Gastrocnemius medialis (tissue), 4 donors: Measurements from ENCODE around the gene KRT80. TPM values are rescaled to one million over a fixed set of nuclear protein-coding genes. Genes with fewer than 3 reads are reported as not detected.

Experiments
- ATAC-seq, 2 donors: fragments of 150-250 bp; one replicate each; pipeline ENCODE4 v1.9.1; 2016
- DNase-seq, 2 donors: peaks; one replicate each; pipeline ENCODE4 v3.0.0-alpha.2; 2019
- H3K27ac ChIP-seq, 4 donors: fragments of 200-600 bp; sonication (generic); 1 replicate in 1 of 4; 2 replicates in 3 of 4; pipeline ENCODE4 v1.5.1; 2016 to 2018; ENCODE audit warnings: mild to moderate bottlenecking in 2 of 4, moderate library complexity in 1 of 4
- H3K27me3 ChIP-seq, 3 donors: fragments of 200-600 bp; sonication (generic) in 2 of 3; 1 replicate in 1 of 3; 2 replicates in 2 of 3; pipeline versions ENCODE4 v1.5.1 to v1.6.0; 2016 to 2019; ENCODE audit warnings: mild to moderate bottlenecking in 1 of 3, moderate library complexity in 1 of 3
- H3K36me3 ChIP-seq, 2 donors: fragments of 200-600 bp; sonication (generic) in 1 of 2; one replicate each; pipeline ENCODE4 v1.5.1; 2017 to 2018
- H3K4me1 ChIP-seq, 2 donors: fragments of 200-600 bp; sonication (generic) in 1 of 2; one replicate each; pipeline ENCODE4 v1.5.1; 2016 to 2017; ENCODE audit warnings: mild to moderate bottlenecking in 2 of 2
- H3K4me3 ChIP-seq, 4 donors: fragments of 200-600 bp; sonication (generic) in 3 of 4; 1 replicate in 1 of 4; 2 replicates in 3 of 4; pipeline ENCODE4 v1.5.1; 2016 to 2019; ENCODE audit warnings: mild to moderate bottlenecking in 2 of 4
- H3K9me3 ChIP-seq, 3 donors: fragments of 200-600 bp; sonication (generic) in 2 of 3; 1 replicate in 1 of 3; 2 replicates in 2 of 3; pipeline ENCODE4 v1.5.1; 2016 to 2019
- POLR2A ChIP-seq, 2 donors: fragments of 450-650 bp; IDR thresholded peaks; one replicate each; pipeline ENCODE4 v1.6.1; 2017; ENCODE audit warnings: antibody characterized with exemption in 2 of 2, mild to moderate bottlenecking in 2 of 2, moderate library complexity in 2 of 2
- in situ Hi-C, 4 donors: fragments of 200-750 bp; cut with MboI; loops; one replicate each; pipeline versions ENCODE4 v1.15.0 to v1.8.0; 2017; ENCODE audit warnings: low sequenced_read_pairs in 4 of 4
- intact Hi-C: fragments of 100-400 bp; cut with DNase I; formaldehyde crosslinking; loops from one replicate; pipeline ENCODE4 v1.15.1; 2023; ENCODE audit warnings: low total_unique reads
- total RNA-seq, 4 donors: library from RNA; depleted of rRNA; stranded (reverse); fragments of >200 nt; gene quantifications; one replicate each; pipeline versions ENCODE4 v1.1.0 to v1.2.3, GENCODE V29; 2016
- TF ChIP-seq, protein P1 (sequence below), 5 experiments: fragments of 450-650 bp in 3 of 5; fragments of 200-600 bp in 2 of 5; sonication (generic) in 2 of 5; IDR thresholded peaks in 4 of 5; conservative IDR thresholded peaks in 1 of 5; 1 replicate in 4 of 5; 2 replicates in 1 of 5; pipeline ENCODE4 v1.5.1; 2016 to 2019; ENCODE audit warnings: antibody characterized with exemption in 5 of 5, mild to moderate bottlenecking in 3 of 5, moderate library complexity in 3 of 5

KRT80 gene
- total RNA-seq, 4 donors from 2014 or later: 0.13 to 0.26 TPM; not detected in 2

DNA sequence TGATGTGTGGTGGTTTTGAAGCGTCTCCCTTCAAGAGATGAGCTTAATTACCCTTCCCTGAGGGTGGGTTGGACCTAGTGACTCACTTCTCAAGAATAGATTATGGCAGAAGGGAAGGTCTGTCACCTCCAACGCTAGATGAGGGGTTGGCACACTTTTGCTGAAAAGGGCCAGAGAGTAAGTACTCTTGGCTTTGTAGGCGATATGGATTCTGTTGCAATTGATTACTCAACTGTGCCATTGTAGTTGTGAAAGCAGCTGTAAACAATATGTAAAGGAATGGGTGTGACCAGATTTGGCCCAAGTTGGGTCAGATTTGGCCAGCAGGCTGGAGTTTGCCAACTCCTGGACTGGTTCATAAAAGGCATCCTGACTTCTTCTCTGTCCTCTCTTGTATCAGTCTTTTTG is 59.1 kb downstream of the KRT80 start:
- in situ Hi-C loops: no loop called here
- Histone ChIP-seq H3K36me3 (no peaks in the 10 kb centered on the region), H3K27ac (peak overlapping the region in 1 of 4 donors; percentile 50), H3K4me3 (no peak overlapping the region), H3K9me3 (no peaks in the 10 kb centered on the region), H3K27me3 (no peaks in the 10 kb centered on the region), H3K4me1 (peaks cover 0 to 6% of the 10 kb centered on the region in 2 donors)
- intact Hi-C loops: no loop called here
- ATAC-seq: peak; percentile 79 to 87
- no peak for TF ChIP-seq POLR2A (IDR thresholded peaks at IDR 0.05)
- TF ChIP-seq, protein P1, sequence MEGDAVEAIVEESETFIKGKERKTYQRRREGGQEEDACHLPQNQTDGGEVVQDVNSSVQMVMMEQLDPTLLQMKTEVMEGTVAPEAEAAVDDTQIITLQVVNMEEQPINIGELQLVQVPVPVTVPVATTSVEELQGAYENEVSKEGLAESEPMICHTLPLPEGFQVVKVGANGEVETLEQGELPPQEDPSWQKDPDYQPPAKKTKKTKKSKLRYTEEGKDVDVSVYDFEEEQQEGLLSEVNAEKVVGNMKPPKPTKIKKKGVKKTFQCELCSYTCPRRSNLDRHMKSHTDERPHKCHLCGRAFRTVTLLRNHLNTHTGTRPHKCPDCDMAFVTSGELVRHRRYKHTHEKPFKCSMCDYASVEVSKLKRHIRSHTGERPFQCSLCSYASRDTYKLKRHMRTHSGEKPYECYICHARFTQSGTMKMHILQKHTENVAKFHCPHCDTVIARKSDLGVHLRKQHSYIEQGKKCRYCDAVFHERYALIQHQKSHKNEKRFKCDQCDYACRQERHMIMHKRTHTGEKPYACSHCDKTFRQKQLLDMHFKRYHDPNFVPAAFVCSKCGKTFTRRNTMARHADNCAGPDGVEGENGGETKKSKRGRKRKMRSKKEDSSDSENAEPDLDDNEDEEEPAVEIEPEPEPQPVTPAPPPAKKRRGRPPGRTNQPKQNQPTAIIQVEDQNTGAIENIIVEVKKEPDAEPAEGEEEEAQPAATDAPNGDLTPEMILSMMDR (IDR thresholded peaks at IDR 0.05 in 4 of 5, conservative IDR thresholded peaks at IDR 0.05 in 1 of 5): no peak
- DNase-seq: peak; percentile 26 to 39

DNA sequence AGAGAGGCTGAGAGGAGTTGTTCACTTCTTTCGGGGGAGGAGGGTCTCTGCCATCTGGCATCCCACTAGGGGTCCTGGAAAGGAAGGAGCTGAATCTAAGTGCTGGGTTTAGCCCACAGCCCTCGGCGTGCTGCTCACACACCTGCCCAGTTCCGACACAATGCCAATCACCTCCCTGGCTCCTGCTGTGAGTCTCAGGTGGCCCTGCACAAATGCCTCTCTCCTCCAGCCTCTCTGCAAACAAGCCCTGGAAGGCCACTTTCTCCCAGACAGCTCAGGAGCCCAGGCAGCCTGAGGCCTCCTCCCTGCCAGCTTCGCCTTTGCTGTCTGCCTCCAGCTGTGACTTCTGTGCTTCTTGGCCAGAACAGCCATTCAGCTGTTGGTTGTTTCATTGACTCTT is 61.1 kb downstream of the KRT80 start:
- H3K4me3 ChIP-seq: no peak overlapping the region
- DNase-seq (peak in 1 of 2 donors; percentile 3), ATAC-seq (no peak)
- no peak overlapping the region for H3K27ac ChIP-seq
- TF ChIP-seq POLR2A (IDR thresholded peaks at IDR 0.05): no peak
- TF ChIP-seq, protein P1 (IDR thresholded peaks at IDR 0.05 in 4 of 5, conservative IDR thresholded peaks at IDR 0.05 in 1 of 5): no peak
- intact Hi-C loops (no loop called here), in situ Hi-C loops (no loop called here)
- H3K36me3 ChIP-seq: no peaks in the 10 kb centered on the region
- H3K4me1 ChIP-seq: peaks cover 0 to 24% of the 10 kb centered on the region in 2 donors
- no peaks in the 10 kb centered on the region for H3K9me3 ChIP-seq
- no peaks in the 10 kb centered on the region for H3K27me3 ChIP-seq

DNA sequence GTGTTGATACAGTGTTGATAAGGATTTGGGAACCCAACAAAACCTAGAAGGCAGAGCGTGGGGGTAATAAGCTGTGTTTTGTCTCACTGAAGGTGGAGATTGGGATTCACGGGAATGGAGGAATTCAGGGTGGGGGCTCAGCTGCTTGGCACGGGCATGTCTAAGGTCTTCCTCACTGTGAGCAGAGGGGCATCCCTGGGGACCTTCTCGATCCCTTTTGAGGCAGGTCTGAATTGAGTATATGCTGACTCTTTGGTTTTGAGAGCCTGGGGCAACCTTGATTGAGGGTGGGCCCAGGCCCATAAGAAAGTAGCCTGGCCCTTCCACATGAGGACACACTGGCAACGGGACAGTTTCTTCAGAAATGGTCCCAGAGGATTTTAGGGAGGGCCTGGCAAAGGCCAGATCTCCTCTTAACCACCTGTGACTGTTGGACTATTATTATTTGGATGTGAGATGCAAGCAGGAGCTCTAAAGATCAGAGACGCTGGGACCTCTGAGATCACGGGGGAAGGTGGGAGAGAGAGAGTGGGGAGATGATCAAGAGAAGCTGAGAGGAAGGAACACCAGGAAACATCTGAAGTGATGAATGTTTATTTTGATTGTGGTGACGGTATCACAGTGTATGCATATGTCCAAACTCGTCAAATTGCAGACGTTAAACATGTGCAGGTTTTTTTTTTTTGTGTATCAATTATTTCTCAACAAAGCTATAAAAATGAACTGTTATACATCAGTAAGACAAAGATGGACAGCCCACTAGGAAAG is 63.9 kb downstream of the KRT80 start:
- Histone ChIP-seq H3K36me3 (no peaks in the 10 kb centered on the region), H3K27me3 (no peaks in the 10 kb centered on the region), H3K9me3 (no peaks in the 10 kb centered on the region), H3K4me3 (no peak overlapping the region), H3K4me1 (peaks cover 0 to 32% of the 10 kb centered on the region in 2 donors), H3K27ac (peak overlapping the region; percentile 57 to 82 (median 78))
- DNase-seq: no peak
- intact Hi-C loops (no loop called here), in situ Hi-C loops (no loop called here)
- no peak for ATAC-seq
- TF ChIP-seq, protein P1 (IDR thresholded peaks at IDR 0.05 in 4 of 5, conservative IDR thresholded peaks at IDR 0.05 in 1 of 5): no peak
- no peak for TF ChIP-seq POLR2A (IDR thresholded peaks at IDR 0.05)

DNA sequence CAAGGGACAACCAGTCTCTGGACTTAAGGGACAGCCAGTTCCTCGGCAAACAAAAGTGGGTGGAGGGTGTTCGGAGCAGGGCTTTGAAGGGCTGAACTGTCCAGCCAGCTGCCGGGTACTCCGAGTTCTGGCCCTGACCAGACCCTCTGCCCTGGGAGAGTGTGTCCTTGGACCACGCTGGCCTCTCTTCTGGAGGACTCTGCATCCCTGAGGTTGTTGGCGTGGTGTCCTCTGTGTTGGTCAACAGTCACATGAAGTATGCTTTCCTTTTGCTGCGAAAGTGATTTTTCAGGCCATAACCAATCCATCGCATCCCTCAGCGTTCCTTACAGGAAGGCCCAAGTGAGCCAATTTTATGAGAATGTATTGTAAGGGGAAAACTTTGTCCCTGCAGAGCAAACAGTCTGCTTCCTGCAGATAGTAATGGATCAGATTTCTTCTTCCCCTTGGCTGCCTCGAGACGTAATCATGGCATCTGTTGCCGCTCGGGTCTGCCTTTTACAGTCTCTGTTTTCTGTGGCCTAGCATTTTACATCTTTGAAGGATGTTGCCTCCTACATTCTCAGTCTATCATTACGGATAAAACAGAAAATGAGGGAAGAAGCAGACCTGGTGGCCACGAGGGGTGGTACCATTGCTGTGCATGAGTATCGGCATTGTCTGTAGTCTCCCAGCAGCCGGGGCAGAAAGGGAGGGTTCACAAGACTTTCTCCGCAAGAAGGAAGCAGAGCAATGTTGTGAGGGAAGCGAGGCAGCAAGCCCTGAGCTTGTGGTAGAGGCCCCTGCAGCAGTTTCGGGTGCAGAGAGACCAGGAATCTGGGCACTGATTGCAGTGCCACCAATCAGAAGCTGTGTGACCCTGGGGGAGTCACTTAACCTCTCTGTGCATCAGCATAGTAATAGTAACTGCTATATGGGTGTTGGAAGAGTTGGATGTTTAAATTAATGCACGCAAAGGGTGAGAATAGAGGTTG is 64.9 kb downstream of the KRT80 start:
- intact Hi-C loops (no loop called here), in situ Hi-C loops (no loop called here)
- ATAC-seq (peak; percentile 68 to 69), DNase-seq (peak; percentile 45 to 51)
- TF ChIP-seq POLR2A (IDR thresholded peaks at IDR 0.05): no peak
- TF ChIP-seq, protein P1 (IDR thresholded peaks at IDR 0.05 in 4 of 5, conservative IDR thresholded peaks at IDR 0.05 in 1 of 5): no peak
- Histone ChIP-seq H3K27ac (peak overlapping the region; percentile 57 to 82 (median 78)), H3K9me3 (no peaks in the 10 kb centered on the region), H3K36me3 (no peaks in the 10 kb centered on the region), H3K4me1 (peaks cover 0 to 32% of the 10 kb centered on the region in 2 donors), H3K4me3 (no peak overlapping the region), H3K27me3 (no peaks in the 10 kb centered on the region)
